Endodermal cell (in vitro differentiated cells): ENCODE measurements around the gene NTSR2. TPM values are rescaled to one million over a fixed set of nuclear protein-coding genes. Genes with fewer than 3 reads are reported as not detected.

Experiments used
- DNase-seq: peaks from one replicate; pipeline ENCODE4 v3.0.0-alpha.2; 2017
- H3K27ac ChIP-seq: 2 replicates; pipeline ENCODE4 v1.5.1; 2013; ENCODE audit warnings: mild to moderate bottlenecking, low read depth, low read length, moderate library complexity
- H3K27me3 ChIP-seq: 2 replicates; pipeline ENCODE4 v1.6.1; 2013; ENCODE audit warnings: mild to moderate bottlenecking, low read length, moderate library complexity; ENCODE audit not compliant: insufficient read depth, control insufficient read depth, poor library complexity, severe bottlenecking
- H3K36me3 ChIP-seq: 2 replicates; pipeline ENCODE4 v1.7.0; 2013; ENCODE audit warnings: mild to moderate bottlenecking, low read length, moderate library complexity; ENCODE audit not compliant: control insufficient read depth, insufficient read depth
- H3K4me1 ChIP-seq: one replicate; pipeline ENCODE4 v1.7.0; 2013; ENCODE audit warnings: low read length; ENCODE audit not compliant: control insufficient read depth, insufficient read depth
- H3K4me3 ChIP-seq: 2 replicates; pipeline ENCODE4 v1.5.1; 2013; ENCODE audit warnings: mild to moderate bottlenecking, low read length, moderate library complexity
- H3K9ac ChIP-seq: 2 replicates; pipeline ENCODE4 v1.6.1; 2013; ENCODE audit warnings: mild to moderate bottlenecking, low read length, moderate library complexity; ENCODE audit not compliant: poor library complexity, severe bottlenecking; ENCODE audit errors: extremely low read depth
- H3K9me3 ChIP-seq: 2 replicates; pipeline ENCODE4 v1.6.1; 2013; ENCODE audit warnings: mild to moderate bottlenecking, low read length, moderate library complexity; ENCODE audit not compliant: control insufficient read depth
- H3K27ac Mint-ChIP-seq: 2 replicates; pipeline ENCODE4 v1.8.0; 2020; ENCODE audit warnings: mixed read lengths
- H3K27me3 Mint-ChIP-seq: 2 replicates; pipeline ENCODE4 v1.8.0; 2021; ENCODE audit warnings: mild to moderate bottlenecking, mixed read lengths; ENCODE audit not compliant: insufficient read depth
- H3K36me3 Mint-ChIP-seq: 2 replicates; pipeline ENCODE4 v1.8.0; 2020; ENCODE audit warnings: low read depth, mixed read lengths
- H3K4me1 Mint-ChIP-seq: 2 replicates; pipeline ENCODE4 v1.8.0; 2020; ENCODE audit warnings: mixed read lengths
- H3K4me3 Mint-ChIP-seq: 2 replicates; pipeline ENCODE4 v1.8.0; 2020; ENCODE audit warnings: mild to moderate bottlenecking, moderate library complexity, mixed read lengths
- H3K9me3 Mint-ChIP-seq: 2 replicates; pipeline ENCODE4 v1.8.0; 2020; ENCODE audit warnings: mild to moderate bottlenecking, mixed read lengths
- WGBS, 2 experiments: methylation state at CpG; one replicate each; pipeline versions ENCODE4 v1.1.5 to v1.1.7; 2013; ENCODE audit warnings: missing lambda C conversion rate in 2 of 2, mixed read lengths in 1 of 2; ENCODE audit not compliant: insufficient coverage in 1 of 2, insufficient read length in 1 of 2; 5-methylcytosine and 5-hydroxymethylcytosine counted together
- total RNA-seq, 2 donors: library from RNA; stranded (reverse); fragmentation: NEBNext Ultra II Directional in 1 of 2; extraction: Animal tissue kit (Norgen Biotek cat#: 25700) in 1 of 2; gene quantifications; 2 replicates in 1 of 2; 3 replicates in 1 of 2; pipeline ENCODE4 v1.2.1, GENCODE V29; 2021
- TF ChIP-seq, protein P1 (sequence below): fragments of 200-600 bp; sonication (generic); conservative IDR thresholded peaks from 2 replicates; pipeline ENCODE4 v1.5.0; 2021; ENCODE audit warnings: antibody characterized with exemption, mild to moderate bottlenecking

Gene NTSR2
- total RNA-seq, 2 donors from 2014 or later: not detected

GRCh38 chr2:11634584-11634983 lies 35.4 kb downstream of the NTSR2 start:
- Histone ChIP-seq H3K36me3 (peaks cover 88% of the 10 kb centered on the region), H3K9ac (no peak overlapping the region), H3K9me3 (no peaks in the 10 kb centered on the region), H3K4me1 (no peaks in the 10 kb centered on the region), H3K4me3 (no peak overlapping the region), H3K27ac (no peak overlapping the region), H3K27me3 (no peaks in the 10 kb centered on the region)
- no peaks in the 10 kb centered on the region for H3K9me3 Mint-ChIP-seq
- H3K4me1 Mint-ChIP-seq: no peaks in the 10 kb centered on the region
- H3K36me3 Mint-ChIP-seq: peaks cover 82% of the 10 kb centered on the region
- DNase-seq: no peak
- TF ChIP-seq, protein P1, sequence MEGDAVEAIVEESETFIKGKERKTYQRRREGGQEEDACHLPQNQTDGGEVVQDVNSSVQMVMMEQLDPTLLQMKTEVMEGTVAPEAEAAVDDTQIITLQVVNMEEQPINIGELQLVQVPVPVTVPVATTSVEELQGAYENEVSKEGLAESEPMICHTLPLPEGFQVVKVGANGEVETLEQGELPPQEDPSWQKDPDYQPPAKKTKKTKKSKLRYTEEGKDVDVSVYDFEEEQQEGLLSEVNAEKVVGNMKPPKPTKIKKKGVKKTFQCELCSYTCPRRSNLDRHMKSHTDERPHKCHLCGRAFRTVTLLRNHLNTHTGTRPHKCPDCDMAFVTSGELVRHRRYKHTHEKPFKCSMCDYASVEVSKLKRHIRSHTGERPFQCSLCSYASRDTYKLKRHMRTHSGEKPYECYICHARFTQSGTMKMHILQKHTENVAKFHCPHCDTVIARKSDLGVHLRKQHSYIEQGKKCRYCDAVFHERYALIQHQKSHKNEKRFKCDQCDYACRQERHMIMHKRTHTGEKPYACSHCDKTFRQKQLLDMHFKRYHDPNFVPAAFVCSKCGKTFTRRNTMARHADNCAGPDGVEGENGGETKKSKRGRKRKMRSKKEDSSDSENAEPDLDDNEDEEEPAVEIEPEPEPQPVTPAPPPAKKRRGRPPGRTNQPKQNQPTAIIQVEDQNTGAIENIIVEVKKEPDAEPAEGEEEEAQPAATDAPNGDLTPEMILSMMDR: no peak
- WGBS, 2 experiments: 90 to 91% methylated on average over 7 to 15 of the region's 15 CpGs
- H3K4me3 Mint-ChIP-seq: no peak overlapping the region
- H3K27ac Mint-ChIP-seq: no peak overlapping the region
- H3K27me3 Mint-ChIP-seq: no peaks in the 10 kb centered on the region

GRCh38 chr2:11633923-11634478 lies 36.0 kb downstream of the NTSR2 start:
- Histone ChIP-seq H3K36me3 (peaks cover 89% of the 10 kb centered on the region), H3K27me3 (no peaks in the 10 kb centered on the region), H3K9me3 (no peaks in the 10 kb centered on the region), H3K4me3 (no peak overlapping the region), H3K27ac (no peak overlapping the region), H3K4me1 (no peaks in the 10 kb centered on the region), H3K9ac (no peak overlapping the region)
- Mint-ChIP-seq H3K4me3 (no peak overlapping the region), H3K27ac (no peak overlapping the region), H3K27me3 (no peaks in the 10 kb centered on the region), H3K4me1 (no peaks in the 10 kb centered on the region), H3K9me3 (no peaks in the 10 kb centered on the region), H3K36me3 (peaks cover 83% of the 10 kb centered on the region)
- no peak for DNase-seq
- 90 to 94% methylated on average over 23 to 28 of the region's 28 CpGs for WGBS, 2 experiments
- TF ChIP-seq, protein P1: no peak

GRCh38 chr2:11631462-11631861 lies 38.5 kb downstream of the NTSR2 start:
- Histone ChIP-seq H3K27ac (no peak overlapping the region), H3K9me3 (peaks cover 10% of the 10 kb centered on the region), H3K9ac (no peak overlapping the region), H3K36me3 (peaks cover 96% of the 10 kb centered on the region), H3K27me3 (no peaks in the 10 kb centered on the region), H3K4me1 (no peaks in the 10 kb centered on the region), H3K4me3 (no peak overlapping the region)
- Mint-ChIP-seq H3K27ac (no peak overlapping the region), H3K36me3 (peaks cover 89% of the 10 kb centered on the region), H3K9me3 (peaks cover 9% of the 10 kb centered on the region), H3K4me1 (no peaks in the 10 kb centered on the region), H3K4me3 (no peak overlapping the region), H3K27me3 (no peaks in the 10 kb centered on the region)
- TF ChIP-seq, protein P1: no peak
- DNase-seq: no peak
- WGBS, 2 experiments: 92 to 93% methylated on average over 5 to 7 of the region's 7 CpGs
